Subcutaneous adipose tissue (tissue), 4 donors: ENCODE results near the gene PEX1. TPM values are rescaled to one million over a fixed set of nuclear protein-coding genes. Genes with fewer than 3 reads are reported as not detected.

Experiments
- CTCF ChIP-seq: fragments of 450-650 bp; IDR thresholded peaks from one replicate; pipeline ENCODE4 v1.5.1; 2016; ENCODE audit warnings: low read depth, mild to moderate bottlenecking, control low read depth, antibody characterized with exemption, moderate library complexity
- total RNA-seq, 4 donors: library from RNA; depleted of rRNA; stranded (reverse); fragments of >200 nt; gene quantifications; one replicate each; pipeline ENCODE4 v1.1.0, GENCODE V29; 2016

PEX1 gene
- total RNA-seq, 4 donors from 2014 or later = 17.8 to 27.9 (median 21.9) TPM

- no peak for TF ChIP-seq CTCF
These were observed 5.2 kb downstream of the PEX1 start for GRCh38 chr7:92523110-92523509.

- TF ChIP-seq CTCF = no peak
These were observed 8.3 kb downstream of the PEX1 start for GRCh38 chr7:92520024-92520423.

- no peak for TF ChIP-seq CTCF
These were observed 10.7 kb downstream of the PEX1 start for GRCh38 chr7:92517631-92518030.

- no peak for TF ChIP-seq CTCF
These were observed 15.0 kb downstream of the PEX1 start for GRCh38 chr7:92513167-92513902.

GRCh38 chr7:92508946-92509345, 19.4 kb downstream of the PEX1 start:
- TF ChIP-seq CTCF = no peak

- no peak for TF ChIP-seq CTCF
These were observed 22.0 kb downstream of the PEX1 start for GRCh38 chr7:92506363-92506762.

- no peak for TF ChIP-seq CTCF
These were observed 23.8 kb downstream of the PEX1 start for GRCh38 chr7:92504563-92504962.
